ENCODE data around the gene PGBD2. TPM values are rescaled to one million over a fixed set of nuclear protein-coding genes. Genes with fewer than 3 reads are reported as not detected.
A peak's percentile ranks its signal among the peaks of the same experiment; 100 is the strongest.

The PGBD2 gene
- total and polyA plus RNA-seq, 9 of the 15 experiments (the other 6 are each of a cell fraction or from before 2014, with no cell fraction given), result 11.9 to 21.8 (median 14.7) TPM

DNA sequence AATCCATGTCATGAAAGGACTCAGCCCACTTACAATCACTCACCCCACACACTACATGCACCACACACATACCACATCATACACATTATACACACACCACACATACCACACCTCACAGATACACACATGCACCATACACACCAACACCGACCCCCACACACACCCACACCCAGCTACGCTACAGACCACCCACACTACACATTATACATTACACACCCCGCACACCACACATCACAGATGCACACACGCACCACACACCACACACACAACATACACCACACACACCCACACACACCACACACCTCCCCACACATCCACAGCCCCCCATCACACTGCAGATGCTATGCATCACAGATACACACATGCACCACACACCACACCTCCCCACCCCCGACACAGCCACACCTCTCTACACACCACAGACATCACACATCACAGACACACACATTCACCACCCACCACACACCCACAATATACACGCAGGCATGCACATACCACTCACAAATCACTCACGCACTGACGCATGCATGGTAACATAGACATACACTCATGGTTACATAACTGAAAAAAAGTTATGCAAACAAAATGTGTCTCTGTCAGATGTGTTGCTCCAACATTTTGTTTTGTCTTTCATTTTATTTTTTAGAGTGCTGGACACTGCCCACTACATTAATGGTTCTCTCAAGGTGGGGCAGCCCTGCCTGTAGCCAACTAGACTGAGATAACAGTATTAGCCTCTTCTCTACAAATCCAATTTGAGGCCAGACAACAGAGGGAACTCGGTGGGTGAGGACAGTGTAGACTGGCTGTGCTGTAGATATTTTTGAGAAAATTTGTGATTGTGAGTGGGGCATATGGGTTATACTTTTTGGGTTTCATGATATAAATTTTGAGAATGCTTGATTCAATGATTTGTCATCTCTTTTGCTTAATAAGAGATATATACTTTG lies 15.2 kb upstream of the PGBD2 start (continued):
- TF ChIP-seq, protein P1, sequence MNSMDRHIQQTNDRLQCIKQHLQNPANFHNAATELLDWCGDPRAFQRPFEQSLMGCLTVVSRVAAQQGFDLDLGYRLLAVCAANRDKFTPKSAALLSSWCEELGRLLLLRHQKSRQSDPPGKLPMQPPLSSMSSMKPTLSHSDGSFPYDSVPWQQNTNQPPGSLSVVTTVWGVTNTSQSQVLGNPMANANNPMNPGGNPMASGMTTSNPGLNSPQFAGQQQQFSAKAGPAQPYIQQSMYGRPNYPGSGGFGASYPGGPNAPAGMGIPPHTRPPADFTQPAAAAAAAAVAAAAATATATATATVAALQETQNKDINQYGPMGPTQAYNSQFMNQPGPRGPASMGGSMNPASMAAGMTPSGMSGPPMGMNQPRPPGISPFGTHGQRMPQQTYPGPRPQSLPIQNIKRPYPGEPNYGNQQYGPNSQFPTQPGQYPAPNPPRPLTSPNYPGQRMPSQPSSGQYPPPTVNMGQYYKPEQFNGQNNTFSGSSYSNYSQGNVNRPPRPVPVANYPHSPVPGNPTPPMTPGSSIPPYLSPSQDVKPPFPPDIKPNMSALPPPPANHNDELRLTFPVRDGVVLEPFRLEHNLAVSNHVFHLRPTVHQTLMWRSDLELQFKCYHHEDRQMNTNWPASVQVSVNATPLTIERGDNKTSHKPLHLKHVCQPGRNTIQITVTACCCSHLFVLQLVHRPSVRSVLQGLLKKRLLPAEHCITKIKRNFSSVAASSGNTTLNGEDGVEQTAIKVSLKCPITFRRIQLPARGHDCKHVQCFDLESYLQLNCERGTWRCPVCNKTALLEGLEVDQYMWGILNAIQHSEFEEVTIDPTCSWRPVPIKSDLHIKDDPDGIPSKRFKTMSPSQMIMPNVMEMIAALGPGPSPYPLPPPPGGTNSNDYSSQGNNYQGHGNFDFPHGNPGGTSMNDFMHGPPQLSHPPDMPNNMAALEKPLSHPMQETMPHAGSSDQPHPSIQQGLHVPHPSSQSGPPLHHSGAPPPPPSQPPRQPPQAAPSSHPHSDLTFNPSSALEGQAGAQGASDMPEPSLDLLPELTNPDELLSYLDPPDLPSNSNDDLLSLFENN (IDR thresholded peaks at IDR 0.05; ENCODE audit: low read depth in 2 of 2, low read length in 2 of 2), result no peak
- TF ChIP-seq ZNF57 (CRISPR knock-in tag; IDR thresholded peaks at IDR 0.05) (no peak), HDAC8 (tag; IDR thresholded peaks at IDR 0.05) (no peak), CHD1 (IDR thresholded peaks at IDR 0.05; ENCODE audit: low read length) (no peak), TAF7 (tag; IDR thresholded peaks at IDR 0.05) (no peak), CBX2 (IDR thresholded peaks at IDR 0.05; ENCODE audit: insufficient read depth, low read length, poor library complexity, severe bottlenecking) (no peak), U2AF2 (optimal IDR thresholded peaks at IDR 0.05; ENCODE audit: low read depth, low read length) (no peak), SIX5 (IDR thresholded peaks at IDR 0.05; ENCODE audit: borderline replicate concordance in 1 of 2, insufficient read depth in 1 of 2, low read depth in 1 of 2, low read length in 2 of 2) (no peak), ZNF347 (CRISPR knock-in tag; IDR thresholded peaks at IDR 0.05; ENCODE audit: low read depth) (no peak), HNRNPH1 (optimal IDR thresholded peaks at IDR 0.05; ENCODE audit: low read depth, low read length) (no peak), POLR3G (IDR thresholded peaks at IDR 0.05; ENCODE audit: extremely low read depth, insufficient read length, insufficient replicate concordance) (no peak), SREBF2 (CRISPR knock-in tag; IDR thresholded peaks at IDR 0.05) (no peak), ZNF134 (CRISPR knock-in tag; conservative IDR thresholded peaks at IDR 0.05) (no peak), KLF13 (tag; IDR thresholded peaks at IDR 0.05; ENCODE audit: borderline replicate concordance, low read depth) (no peak), POLR2AphosphoS2 (IDR thresholded peaks at IDR 0.05; ENCODE audit: low read length) (no peak), NR3C1 (CRISPR knock-in tag; IDR thresholded peaks at IDR 0.05) (no peak), GATAD2A (IDR thresholded peaks at IDR 0.05) (0 out of 2 replicates have a peak, but pooled peaks have one; percentile 57), ZNF445 (CRISPR knock-in tag; IDR thresholded peaks at IDR 0.05; ENCODE audit: low read depth) (no peak), HOXB6 (CRISPR knock-in tag; IDR thresholded peaks at IDR 0.05; ENCODE audit: borderline replicate concordance) (no peak), ZNF282 (CRISPR knock-in tag; IDR thresholded peaks at IDR 0.05) (no peak)
- TF ChIP-seq, protein P2, sequence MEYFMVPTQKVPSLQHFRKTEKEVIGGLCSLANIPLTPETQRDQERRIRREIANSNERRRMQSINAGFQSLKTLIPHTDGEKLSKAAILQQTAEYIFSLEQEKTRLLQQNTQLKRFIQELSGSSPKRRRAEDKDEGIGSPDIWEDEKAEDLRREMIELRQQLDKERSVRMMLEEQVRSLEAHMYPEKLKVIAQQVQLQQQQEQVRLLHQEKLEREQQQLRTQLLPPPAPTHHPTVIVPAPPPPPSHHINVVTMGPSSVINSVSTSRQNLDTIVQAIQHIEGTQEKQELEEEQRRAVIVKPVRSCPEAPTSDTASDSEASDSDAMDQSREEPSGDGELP (CRISPR knock-in tag; IDR thresholded peaks at IDR 0.05; ENCODE audit: borderline replicate concordance), result no peak
- TF ChIP-seq, protein P3, sequence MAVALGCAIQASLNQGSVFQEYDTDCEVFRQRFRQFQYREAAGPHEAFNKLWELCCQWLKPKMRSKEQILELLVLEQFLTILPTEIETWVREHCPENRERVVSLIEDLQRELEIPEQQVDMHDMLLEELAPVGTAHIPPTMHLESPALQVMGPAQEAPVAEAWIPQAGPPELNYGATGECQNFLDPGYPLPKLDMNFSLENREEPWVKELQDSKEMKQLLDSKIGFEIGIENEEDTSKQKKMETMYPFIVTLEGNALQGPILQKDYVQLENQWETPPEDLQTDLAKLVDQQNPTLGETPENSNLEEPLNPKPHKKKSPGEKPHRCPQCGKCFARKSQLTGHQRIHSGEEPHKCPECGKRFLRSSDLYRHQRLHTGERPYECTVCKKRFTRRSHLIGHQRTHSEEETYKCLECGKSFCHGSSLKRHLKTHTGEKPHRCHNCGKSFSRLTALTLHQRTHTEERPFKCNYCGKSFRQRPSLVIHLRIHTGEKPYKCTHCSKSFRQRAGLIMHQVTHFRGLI (CRISPR knock-in tag; IDR thresholded peaks at IDR 0.05), result no peak
